Prostate gland (tissue), 2 donors: ENCODE measurements around the gene HOXA3.

Experiments used
- POLR2AphosphoS5 ChIP-seq: sonication (generic); formaldehyde crosslinking; IDR thresholded peaks from one replicate; pipeline ENCODE4 v1.6.1; 2017; ENCODE audit warnings: antibody characterized with exemption
- TF ChIP-seq, protein P1 (sequence below), 4 experiments: fragments of 200-600 bp in 2 of 4; fragments of 450-650 bp in 2 of 4; sonication (generic) in 2 of 4; IDR thresholded peaks; 1 replicate in 3 of 4; 2 replicates in 1 of 4; pipeline ENCODE4 v1.5.1; 2016 to 2019; ENCODE audit warnings: antibody characterized with exemption in 4 of 4, mild to moderate bottlenecking in 2 of 4, moderate library complexity in 2 of 4

DNA sequence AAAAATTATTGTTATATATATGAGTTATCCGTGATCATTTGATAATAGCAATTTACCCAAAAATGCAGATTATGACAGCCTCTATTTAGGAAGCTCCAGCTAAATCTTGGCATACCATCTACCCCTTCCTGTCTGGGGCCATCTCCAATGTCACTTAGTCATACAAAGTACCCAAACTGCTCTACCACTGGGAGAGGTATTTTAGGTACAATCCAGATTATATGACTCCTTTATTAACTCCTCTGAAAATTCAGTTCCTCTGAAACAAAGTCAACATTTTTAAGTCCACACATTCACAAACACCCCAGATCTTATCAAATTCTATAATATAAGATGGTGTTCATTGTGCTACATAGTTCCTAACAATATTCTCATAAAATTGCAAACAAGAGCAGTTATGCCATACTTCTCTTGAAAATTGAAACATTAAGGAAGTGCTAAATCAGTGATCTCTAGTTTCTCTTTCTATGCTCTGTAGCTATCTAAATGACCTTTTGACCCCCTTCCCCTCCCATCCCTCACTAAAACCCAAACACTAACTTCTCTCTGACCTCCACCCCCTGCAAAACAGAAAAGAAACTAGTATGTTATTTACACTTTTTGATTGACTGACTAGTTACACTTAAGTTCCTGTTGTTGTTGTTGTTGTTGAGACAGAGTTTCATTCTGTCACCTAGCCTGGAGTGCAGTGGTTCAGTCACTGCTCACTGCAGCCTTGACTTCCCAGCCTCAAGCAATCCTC lies 73.0 kb downstream of the HOXA3 start:
- TF ChIP-seq POLR2AphosphoS5 = no peak
- TF ChIP-seq, protein P1, sequence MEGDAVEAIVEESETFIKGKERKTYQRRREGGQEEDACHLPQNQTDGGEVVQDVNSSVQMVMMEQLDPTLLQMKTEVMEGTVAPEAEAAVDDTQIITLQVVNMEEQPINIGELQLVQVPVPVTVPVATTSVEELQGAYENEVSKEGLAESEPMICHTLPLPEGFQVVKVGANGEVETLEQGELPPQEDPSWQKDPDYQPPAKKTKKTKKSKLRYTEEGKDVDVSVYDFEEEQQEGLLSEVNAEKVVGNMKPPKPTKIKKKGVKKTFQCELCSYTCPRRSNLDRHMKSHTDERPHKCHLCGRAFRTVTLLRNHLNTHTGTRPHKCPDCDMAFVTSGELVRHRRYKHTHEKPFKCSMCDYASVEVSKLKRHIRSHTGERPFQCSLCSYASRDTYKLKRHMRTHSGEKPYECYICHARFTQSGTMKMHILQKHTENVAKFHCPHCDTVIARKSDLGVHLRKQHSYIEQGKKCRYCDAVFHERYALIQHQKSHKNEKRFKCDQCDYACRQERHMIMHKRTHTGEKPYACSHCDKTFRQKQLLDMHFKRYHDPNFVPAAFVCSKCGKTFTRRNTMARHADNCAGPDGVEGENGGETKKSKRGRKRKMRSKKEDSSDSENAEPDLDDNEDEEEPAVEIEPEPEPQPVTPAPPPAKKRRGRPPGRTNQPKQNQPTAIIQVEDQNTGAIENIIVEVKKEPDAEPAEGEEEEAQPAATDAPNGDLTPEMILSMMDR (IDR thresholded peaks at IDR 0.05) = no peak
